Measurements from ENCODE around the gene PLEKHA4. TPM values are rescaled to one million over a fixed set of nuclear protein-coding genes. Genes with fewer than 3 reads are reported as not detected.

PLEKHA4 gene
- total RNA-seq, 1 experiment from 2014 or later, result 1.2 TPM

DNA sequence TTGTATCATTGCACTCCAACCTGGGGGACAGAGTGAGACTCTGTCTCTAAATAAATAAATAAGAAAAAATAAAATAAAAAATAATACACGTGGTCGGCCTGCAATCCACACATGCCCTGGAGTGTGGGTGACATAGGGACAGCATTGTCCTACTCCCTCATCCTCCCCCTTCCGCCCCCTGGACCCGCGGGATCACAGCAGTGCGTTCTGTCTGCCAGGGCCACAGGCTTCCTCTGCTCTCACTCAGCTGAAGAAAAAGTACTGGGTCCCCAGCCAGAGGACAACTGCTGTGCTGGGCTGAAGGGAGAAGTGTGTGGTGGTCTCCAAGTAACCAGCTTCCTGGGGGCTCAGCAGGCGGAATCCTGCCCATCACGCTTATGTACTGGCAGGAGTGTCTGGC lies 63.9 kb downstream of the PLEKHA4 start:
- no peak for DNase-seq
- POLR2A ChIA-PET (ENCODE audit: unreplicated experiment), result no interaction called here

DNA sequence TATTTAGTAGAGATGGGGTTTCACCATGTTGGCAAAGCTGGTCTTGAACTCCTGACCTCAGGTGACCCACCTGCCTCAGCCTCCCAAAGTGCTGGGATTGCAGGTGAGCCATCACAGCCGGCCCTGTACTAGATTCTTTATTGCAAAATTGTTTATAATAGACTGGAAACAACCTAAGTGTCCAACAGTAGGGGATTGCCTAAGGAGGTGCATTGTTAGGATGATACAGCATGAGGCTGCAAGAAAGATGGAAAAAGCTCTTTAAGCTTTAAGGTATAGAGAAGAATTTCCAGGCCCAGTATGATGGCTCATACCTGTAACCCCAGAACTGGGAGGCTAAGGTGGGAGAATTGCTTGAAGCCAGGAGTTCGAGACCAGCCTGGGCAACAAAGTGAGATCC lies 65.8 kb downstream of the PLEKHA4 start:
- no peaks in the 10 kb centered on the region for H3F3A ChIP-seq (ENCODE audit: low read length, unreplicated experiment)
- no peak overlapping the region for H2AFZ ChIP-seq (ENCODE audit: low read length)
- no peaks in the 10 kb centered on the region for H3K79me2 ChIP-seq (ENCODE audit: low read length)
- ChIA-PET CTCF (no interaction called here), POLR2A (ENCODE audit: unreplicated experiment) (no interaction called here)
- H3K9me2 ChIP-seq (replicated peaks; ENCODE audit: low read length), result no peaks in the 10 kb centered on the region
- TF ChIP-seq EZH2phosphoT487 (IDR thresholded peaks at IDR 0.05; ENCODE audit: borderline replicate concordance, low read length), result no peak
- TF ChIP-seq, protein P1, sequence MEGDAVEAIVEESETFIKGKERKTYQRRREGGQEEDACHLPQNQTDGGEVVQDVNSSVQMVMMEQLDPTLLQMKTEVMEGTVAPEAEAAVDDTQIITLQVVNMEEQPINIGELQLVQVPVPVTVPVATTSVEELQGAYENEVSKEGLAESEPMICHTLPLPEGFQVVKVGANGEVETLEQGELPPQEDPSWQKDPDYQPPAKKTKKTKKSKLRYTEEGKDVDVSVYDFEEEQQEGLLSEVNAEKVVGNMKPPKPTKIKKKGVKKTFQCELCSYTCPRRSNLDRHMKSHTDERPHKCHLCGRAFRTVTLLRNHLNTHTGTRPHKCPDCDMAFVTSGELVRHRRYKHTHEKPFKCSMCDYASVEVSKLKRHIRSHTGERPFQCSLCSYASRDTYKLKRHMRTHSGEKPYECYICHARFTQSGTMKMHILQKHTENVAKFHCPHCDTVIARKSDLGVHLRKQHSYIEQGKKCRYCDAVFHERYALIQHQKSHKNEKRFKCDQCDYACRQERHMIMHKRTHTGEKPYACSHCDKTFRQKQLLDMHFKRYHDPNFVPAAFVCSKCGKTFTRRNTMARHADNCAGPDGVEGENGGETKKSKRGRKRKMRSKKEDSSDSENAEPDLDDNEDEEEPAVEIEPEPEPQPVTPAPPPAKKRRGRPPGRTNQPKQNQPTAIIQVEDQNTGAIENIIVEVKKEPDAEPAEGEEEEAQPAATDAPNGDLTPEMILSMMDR (conservative IDR thresholded peaks at IDR 0.05; ENCODE audit: low read depth, low read length), result no peak
- H3K27me3 ChIP-seq (ENCODE audit: low read length), result no peaks in the 10 kb centered on the region
- no peak for ATAC-seq
- no peak overlapping the region for H3K4me2 ChIP-seq (ENCODE audit: low read length)
- BruUV-seq (replicated peaks), result no TSS peak
- DNase-seq, result no peak
- no peak overlapping the region for H3K9ac ChIP-seq (ENCODE audit: low read length)
- H3K36me3 ChIP-seq (ENCODE audit: low read depth, low read length), result no peaks in the 10 kb centered on the region
- no peak overlapping the region for H3K27ac ChIP-seq (ENCODE audit: low read length)
- no peaks in the 10 kb centered on the region for H3K9me3 ChIP-seq (ENCODE audit: low read length)
- no peaks in the 10 kb centered on the region for H4K20me1 ChIP-seq (ENCODE audit: low read length)
- H3K4me3 ChIP-seq (ENCODE audit: low read length), result no peak overlapping the region
- intact Hi-C loops (cut with micrococcal nuclease), result no loop called here
- no peaks in the 10 kb centered on the region for H3K4me1 ChIP-seq (ENCODE audit: insufficient read depth, low read length)

More for the DNA sequence above, 63.9 kb downstream of the PLEKHA4 start:
- Histone ChIP-seq H3K9me3 (ENCODE audit: low read length) (no peaks in the 10 kb centered on the region), H2AFZ (ENCODE audit: low read length) (no peak overlapping the region), H3K9ac (ENCODE audit: low read length) (no peak overlapping the region), H3K4me2 (ENCODE audit: low read length) (no peak overlapping the region), H4K20me1 (ENCODE audit: low read length) (no peaks in the 10 kb centered on the region), H3K79me2 (ENCODE audit: low read length) (peaks cover 9% of the 10 kb centered on the region), H3F3A (ENCODE audit: low read length, unreplicated experiment) (no peaks in the 10 kb centered on the region), H3K4me1 (ENCODE audit: insufficient read depth, low read length) (no peaks in the 10 kb centered on the region), H3K9me2 (replicated peaks; ENCODE audit: low read length) (no peaks in the 10 kb centered on the region), H3K27me3 (ENCODE audit: low read length) (no peaks in the 10 kb centered on the region), H3K36me3 (ENCODE audit: low read depth, low read length) (no peaks in the 10 kb centered on the region), H3K27ac (ENCODE audit: low read length) (no peak overlapping the region), H3K4me3 (ENCODE audit: low read length) (no peak overlapping the region)
- BruUV-seq (replicated peaks), result no TSS peak
- TF ChIP-seq EZH2phosphoT487 (IDR thresholded peaks at IDR 0.05; ENCODE audit: borderline replicate concordance, low read length), result no peak
- no peak for TF ChIP-seq EZH2 (IDR thresholded peaks at IDR 0.05; ENCODE audit: low read length, unreplicated experiment)
- TF ChIP-seq, protein P1 (conservative IDR thresholded peaks at IDR 0.05; ENCODE audit: low read depth, low read length), result no peak
- no peak for ATAC-seq
- intact Hi-C loops (cut with micrococcal nuclease), result no loop called here
- CTCF ChIA-PET, result no interaction called here

DNA sequence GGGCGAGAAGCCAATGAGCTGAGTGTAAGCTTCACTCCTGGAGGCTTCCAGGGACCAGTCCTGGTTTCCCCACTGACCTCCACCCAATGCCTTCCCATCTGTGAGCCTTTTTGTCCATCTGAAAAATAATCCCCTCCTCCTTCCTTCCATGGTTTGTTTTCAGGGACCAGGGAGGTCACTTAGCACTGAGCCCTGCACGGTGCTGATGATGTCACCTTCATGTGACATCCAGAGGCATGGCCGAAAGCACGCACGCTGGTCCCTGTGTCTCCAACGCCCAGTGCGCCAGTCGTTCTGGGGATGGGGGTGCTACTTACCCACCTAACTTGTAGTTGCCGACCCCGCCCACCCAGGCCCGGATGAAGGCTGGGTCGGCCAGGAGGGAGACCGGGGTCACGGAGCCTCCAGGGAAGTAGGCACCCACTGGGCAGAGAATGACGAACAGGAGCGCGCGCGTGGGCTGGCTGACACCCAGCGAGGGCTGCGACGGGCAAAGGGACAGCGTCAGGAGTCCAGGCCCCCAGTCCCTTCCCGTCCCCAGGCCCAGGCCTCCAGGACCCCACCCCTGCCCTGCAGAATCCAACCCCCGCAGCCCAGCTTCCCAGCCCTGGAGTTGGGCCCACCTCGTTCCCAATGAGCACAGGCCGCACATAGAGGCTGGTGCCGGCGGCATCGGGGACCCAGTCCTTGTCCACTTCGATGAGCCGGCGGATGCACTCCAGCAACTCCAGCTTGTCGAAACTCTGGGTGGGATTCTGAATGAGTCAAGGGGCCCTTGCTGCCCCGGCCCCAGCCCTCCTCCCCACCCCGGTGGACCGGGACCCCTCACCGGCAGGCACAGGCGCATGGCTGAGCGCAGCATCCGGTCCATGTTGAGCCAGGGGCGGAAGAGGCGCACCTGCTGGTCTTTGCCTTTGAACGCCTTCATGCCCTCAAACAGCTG lies 68.8 kb downstream of the PLEKHA4 start:
- Histone ChIP-seq H3K9me3 (ENCODE audit: low read length) (no peaks in the 10 kb centered on the region), H3K4me1 (ENCODE audit: insufficient read depth, low read length) (no peaks in the 10 kb centered on the region), H4K20me1 (ENCODE audit: low read length) (no peaks in the 10 kb centered on the region), H3K9me2 (replicated peaks; ENCODE audit: low read length) (no peaks in the 10 kb centered on the region), H3K4me2 (ENCODE audit: low read length) (no peak overlapping the region), H2AFZ (ENCODE audit: low read length) (no peak overlapping the region), H3K9ac (ENCODE audit: low read length) (no peak overlapping the region), H3K27me3 (ENCODE audit: low read length) (no peaks in the 10 kb centered on the region), H3F3A (ENCODE audit: low read length, unreplicated experiment) (no peaks in the 10 kb centered on the region), H3K79me2 (ENCODE audit: low read length) (no peaks in the 10 kb centered on the region), H3K4me3 (ENCODE audit: low read length) (no peak overlapping the region), H3K27ac (ENCODE audit: low read length) (no peak overlapping the region), H3K36me3 (ENCODE audit: low read depth, low read length) (no peaks in the 10 kb centered on the region; the same call in 1 of the 2 replicates)
- no peak for TF ChIP-seq EZH2 (IDR thresholded peaks at IDR 0.05; ENCODE audit: low read length, unreplicated experiment)
- TF ChIP-seq, protein P1 (conservative IDR thresholded peaks at IDR 0.05; ENCODE audit: low read depth, low read length), result no peak
- TF ChIP-seq EZH2phosphoT487 (IDR thresholded peaks at IDR 0.05; ENCODE audit: borderline replicate concordance, low read length), result no peak
- no peak for DNase-seq
- ChIA-PET CTCF (no interaction called here), POLR2A (ENCODE audit: unreplicated experiment) (no interaction called here)
- ATAC-seq, result no peak
- BruUV-seq (replicated peaks), result no TSS peak
- intact Hi-C loops (cut with micrococcal nuclease), result no loop called here

Data from PC-3 (cell line).